Non-pigmented ciliary epithelial cell (primary cell): ENCODE results near the gene TNS3.

ENCODE experiments used
- DNase-seq: peaks from one replicate; pipeline ENCODE4 v3.0.0-alpha.2; 2010; ENCODE audit warnings: low read depth

TNS3 gene

DNA sequence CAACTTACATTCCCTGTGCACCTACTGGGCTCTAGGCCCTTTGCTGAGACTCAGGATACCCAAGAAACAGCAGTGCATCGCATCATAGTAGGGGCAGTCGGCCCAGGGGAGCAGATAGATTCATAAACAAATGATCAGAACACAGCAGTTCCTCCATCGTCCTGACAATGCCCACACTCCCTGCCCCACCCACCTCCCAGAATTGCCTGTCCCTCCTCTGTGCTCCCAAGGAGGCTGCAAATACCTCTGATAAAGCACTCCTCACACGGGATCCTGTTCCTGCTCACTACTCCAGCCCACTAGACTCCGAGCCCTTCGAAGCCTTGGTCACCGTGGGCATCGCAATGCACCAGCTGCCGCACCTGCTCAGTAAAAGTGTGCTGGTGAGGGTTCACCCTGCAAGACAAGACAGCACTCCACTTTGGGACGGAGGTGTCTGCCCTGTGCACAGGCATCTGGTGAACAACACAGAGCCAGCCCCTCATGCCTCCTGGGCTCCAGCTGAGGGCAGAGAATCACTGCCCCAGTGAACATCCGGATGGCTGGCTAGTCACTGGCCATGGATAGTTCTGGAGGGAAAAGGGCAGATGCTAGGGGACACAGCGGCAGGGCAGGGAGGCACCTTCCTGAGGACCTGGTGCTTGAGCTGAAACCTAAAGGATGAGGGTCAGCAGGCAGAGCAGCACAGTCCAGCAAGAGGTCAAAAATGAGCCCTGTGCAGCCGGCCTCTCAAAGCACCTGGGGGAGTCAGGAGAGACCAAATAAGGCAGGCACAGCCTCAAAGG is 60.7 kb downstream of the TNS3 start:
- DNase-seq: no peak

GRCh38 chr7:47520406-47520805 is 61.5 kb downstream of the TNS3 start:
- peak; percentile 49 for DNase-seq

- DNase-seq: peak; percentile 50
These were observed 63.1 kb downstream of the TNS3 start for GRCh38 chr7:47518827-47519226.

- DNase-seq: no peak
These were observed 64.0 kb downstream of the TNS3 start for GRCh38 chr7:47517821-47518480.

- DNase-seq: no peak
These were observed 64.8 kb downstream of the TNS3 start for GRCh38 chr7:47516985-47517600.

GRCh38 chr7:47516386-47516785 is 65.5 kb downstream of the TNS3 start:
- no peak for DNase-seq

DNA sequence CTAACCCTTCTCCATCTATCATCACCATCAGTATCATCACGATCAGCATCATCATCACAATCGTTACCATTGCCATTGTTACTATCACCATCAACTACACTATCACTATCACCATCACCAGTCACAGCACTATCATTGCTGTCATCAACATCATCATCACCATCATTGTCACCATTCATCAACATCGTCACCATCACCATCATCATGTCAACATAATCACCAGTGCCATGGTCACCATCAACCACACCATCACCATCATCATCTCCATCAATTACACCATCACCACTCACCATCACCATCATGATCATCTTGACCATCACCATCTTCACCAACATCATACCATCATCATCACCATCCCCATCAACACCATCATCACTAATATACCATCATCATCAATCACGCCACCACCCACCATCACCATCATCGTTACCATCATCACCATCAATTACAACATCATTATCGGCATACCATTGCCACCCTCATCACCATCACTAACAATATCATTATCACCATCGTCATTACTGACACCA is 66.5 kb downstream of the TNS3 start:
- no peak for DNase-seq

DNA sequence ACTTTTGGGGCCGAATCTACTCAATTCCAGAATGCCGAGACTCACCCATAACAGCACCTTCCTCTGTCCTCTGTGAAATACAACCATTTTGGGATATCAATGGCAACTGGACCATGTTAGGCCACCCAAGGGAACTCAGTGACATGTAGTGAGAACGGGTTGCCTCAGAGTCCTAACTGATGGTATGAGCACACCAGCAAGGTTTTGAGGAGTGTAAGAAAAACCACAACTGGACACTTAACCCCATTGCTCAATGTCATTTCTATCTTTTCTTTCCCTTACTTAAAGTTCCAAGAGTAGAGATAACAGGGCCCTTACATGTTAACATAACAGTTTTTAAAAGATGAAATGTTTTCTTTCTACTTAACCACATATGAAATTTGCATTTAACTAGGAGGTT is 67.1 kb downstream of the TNS3 start:
- DNase-seq: no peak

DNA sequence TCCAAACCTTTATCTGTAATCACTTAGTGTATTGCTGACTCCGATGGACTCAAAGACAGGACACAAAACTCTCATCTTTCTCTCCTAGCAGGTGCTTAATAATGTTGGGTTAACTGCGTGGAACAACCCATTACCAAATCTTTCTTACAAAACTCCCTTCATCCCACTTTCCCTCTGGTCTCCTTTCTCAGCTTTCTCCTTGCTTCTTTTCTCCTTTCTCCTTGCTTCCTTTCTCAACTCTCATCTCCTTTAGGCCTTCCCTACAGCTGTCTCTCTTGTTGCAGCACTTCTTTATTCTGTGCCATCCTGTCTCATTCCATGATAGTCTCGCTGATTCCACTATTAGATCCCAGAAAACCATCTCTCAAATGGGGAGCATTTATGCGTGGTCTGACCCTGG is 67.5 kb downstream of the TNS3 start:
- no peak for DNase-seq

DNA sequence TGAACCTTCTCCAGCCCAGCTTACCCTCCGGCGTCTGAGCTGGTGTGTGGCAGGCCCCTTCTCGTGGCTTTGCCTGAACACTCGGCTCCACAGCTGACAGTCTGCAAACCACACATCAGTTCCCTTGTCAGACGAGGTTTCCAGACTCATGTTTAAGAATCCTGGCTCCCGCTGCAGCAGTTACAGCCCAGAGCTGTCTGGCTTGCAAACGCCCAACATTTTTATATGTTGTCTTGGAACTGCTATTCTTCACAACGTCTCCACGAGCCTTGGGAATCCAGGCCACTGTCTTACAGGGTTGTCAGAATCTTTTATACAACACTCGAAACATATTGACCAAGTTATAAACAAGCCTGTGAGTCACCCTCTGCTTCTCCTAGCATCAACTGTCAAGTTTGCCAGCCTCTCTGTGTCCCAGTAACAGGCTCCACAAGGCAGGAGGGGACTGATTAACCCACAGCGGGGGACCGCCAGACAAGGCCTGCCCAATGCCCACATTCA is 68.1 kb downstream of the TNS3 start:
- no peak for DNase-seq

- DNase-seq: no peak
These were observed 69.3 kb downstream of the TNS3 start for GRCh38 chr7:47512481-47513176.

- no peak for DNase-seq
These were observed 70.1 kb downstream of the TNS3 start for GRCh38 chr7:47511699-47512370.

- DNase-seq: no peak
These were observed 71.1 kb downstream of the TNS3 start for GRCh38 chr7:47510786-47511185.

- no peak for DNase-seq
These were observed 71.7 kb downstream of the TNS3 start for GRCh38 chr7:47510192-47510591.

- DNase-seq: no peak
These were observed 72.3 kb downstream of the TNS3 start for GRCh38 chr7:47509571-47509970.

DNA sequence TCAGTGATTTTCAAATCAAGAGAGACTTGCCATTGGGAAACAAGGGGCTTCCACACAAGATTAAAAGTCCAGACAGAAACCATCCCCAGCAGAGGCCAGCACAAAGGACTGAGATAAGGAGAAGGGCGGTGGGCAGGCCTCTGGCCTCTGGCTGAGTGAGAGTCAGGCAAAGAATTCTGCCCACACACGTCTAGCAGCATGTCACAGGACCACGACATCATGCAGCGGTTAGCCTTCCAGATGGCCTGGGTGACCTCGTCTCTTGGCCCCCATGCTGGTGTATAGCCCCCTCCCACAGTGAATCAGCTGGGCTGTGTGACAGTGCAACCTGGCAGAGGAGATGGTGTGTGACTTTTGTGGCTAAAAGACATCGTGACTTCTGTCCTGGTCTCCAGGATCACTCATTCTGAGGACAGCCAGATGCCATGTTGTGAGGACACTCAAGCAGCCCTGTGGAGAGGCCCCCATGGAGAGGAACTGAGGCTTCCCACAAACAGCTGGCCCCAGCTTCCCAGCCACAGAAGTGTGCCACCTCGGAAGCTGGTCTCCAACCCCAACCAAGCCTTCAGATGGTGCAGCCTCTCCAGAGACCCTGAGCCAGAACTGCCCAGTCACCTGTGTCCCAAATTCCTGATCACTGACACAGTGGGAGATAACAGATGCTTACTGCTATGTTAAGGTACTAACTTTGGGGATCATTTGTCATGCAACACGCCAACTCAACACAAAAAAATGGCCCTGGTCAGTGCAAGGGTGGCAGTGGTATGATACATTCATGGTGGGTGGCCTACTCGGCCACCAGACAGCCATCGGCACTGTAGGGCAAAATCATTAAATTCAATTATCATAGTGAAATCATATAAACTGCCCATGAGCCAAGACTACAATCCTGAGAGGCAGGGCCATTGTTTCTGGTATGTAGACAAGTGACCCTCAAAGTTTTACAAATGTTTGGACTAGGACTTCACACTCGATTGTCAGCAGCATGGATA is 73.2 kb downstream of the TNS3 start:
- no peak for DNase-seq

DNA sequence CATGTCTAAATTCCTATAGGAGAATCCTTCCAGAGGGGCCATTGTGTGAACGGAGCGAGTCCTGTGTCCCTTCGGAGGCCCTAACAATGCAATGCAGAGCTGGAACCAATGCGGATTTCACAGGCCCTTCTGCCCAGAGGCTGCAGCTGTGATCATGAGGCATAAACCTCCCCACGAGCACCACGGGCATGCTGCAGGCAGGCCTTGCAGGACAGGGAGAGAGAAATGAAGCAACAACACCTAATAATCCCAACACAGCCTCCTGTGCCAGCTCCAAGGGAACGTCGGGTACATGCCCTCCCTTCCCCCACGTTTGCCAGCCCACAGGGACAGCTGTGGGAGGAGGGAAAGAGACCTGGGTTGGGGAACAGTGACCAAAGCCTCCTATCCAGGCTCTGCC is 74.4 kb downstream of the TNS3 start:
- DNase-seq: no peak

- no peak for DNase-seq
These were observed 75.2 kb downstream of the TNS3 start for GRCh38 chr7:47506382-47507339.

- DNase-seq: no peak
These were observed 76.5 kb downstream of the TNS3 start for GRCh38 chr7:47505312-47506007.
